Stomach (tissue), 9 donors: ENCODE data around the gene ODC1. TPM values are rescaled to one million over a fixed set of nuclear protein-coding genes. Genes with fewer than 3 reads are reported as not detected.

Experiments
- DNase-seq, 2 donors: peaks; one replicate each; pipeline versions ENCODE4 v3.0.0 to v3.0.0-alpha.2; 2013 to 2019
- H3K27ac ChIP-seq, 5 donors: fragments of 200-600 bp in 4 of 5; sonication (generic) in 4 of 5; one replicate each; pipeline ENCODE4 v1.5.1; 2013 to 2019; ENCODE audit warnings: mild to moderate bottlenecking in 1 of 5, moderate library complexity in 1 of 5
- H3K27me3 ChIP-seq, 3 donors: fragments of 200-600 bp; sonication (generic); one replicate each; pipeline ENCODE4 v1.5.1; 2017 to 2019; ENCODE audit warnings: mixed run types in 1 of 3
- H3K36me3 ChIP-seq, 4 donors: fragments of 200-600 bp; sonication (generic); 1 replicate in 3 of 4; 2 replicates in 1 of 4; pipeline ENCODE4 v1.5.1; 2016 to 2019
- H3K4me1 ChIP-seq, 4 donors: fragments of 200-600 bp; sonication (generic); one replicate each; pipeline ENCODE4 v1.5.1; 2016 to 2019
- H3K4me3 ChIP-seq, 4 donors: fragments of 200-600 bp; sonication (generic) in 3 of 4; one replicate each; pipeline ENCODE4 v1.5.1; 2016 to 2019; ENCODE audit warnings: mild to moderate bottlenecking in 1 of 4
- H3K9me3 ChIP-seq, 4 donors: fragments of 200-600 bp; sonication (generic); one replicate each; pipeline ENCODE4 v1.5.1; 2016 to 2019
- CTCF ChIP-seq, 7 experiments: fragments of 450-650 bp in 4 of 7; fragments of 200-600 bp in 3 of 7; sonication (generic) in 3 of 7; IDR thresholded peaks; one replicate each; pipeline ENCODE4 v1.5.1; 2016 to 2019; ENCODE audit warnings: antibody characterized with exemption in 7 of 7, control low read depth in 2 of 7, mild to moderate bottlenecking in 1 of 7
- EP300 ChIP-seq: sonication (generic); formaldehyde crosslinking; IDR thresholded peaks from one replicate; pipeline ENCODE4 v1.6.1; 2017; ENCODE audit warnings: antibody characterized with exemption
- POLR2A ChIP-seq, 4 donors: fragments of 450-650 bp; IDR thresholded peaks; one replicate each; pipeline ENCODE4 v1.6.1; 2016; ENCODE audit warnings: antibody characterized with exemption in 4 of 4, control low read depth in 2 of 4, mild to moderate bottlenecking in 1 of 4, moderate library complexity in 1 of 4
- POLR2AphosphoS5 ChIP-seq, 3 donors: sonication (generic); formaldehyde crosslinking; IDR thresholded peaks; one replicate each; pipeline ENCODE4 v1.6.1; 2016; ENCODE audit warnings: antibody characterized with exemption in 3 of 3
- WGBS, 5 donors: extraction: QIAGEN DNeasy Blood & Tissue Kit in 3 of 5; methylation state at CpG; one replicate each; pipeline versions ENCODE4 v1.1.5 to v1.1.7; 2013 to 2018; 5-methylcytosine and 5-hydroxymethylcytosine counted together
- intact Hi-C: fragments of 100-400 bp; cut with DNase I; formaldehyde crosslinking; loops from one replicate; pipeline ENCODE4 v1.15.1; 2023; ENCODE audit warnings: low total_unique reads
- polyA plus RNA-seq, 3 donors: library from polyadenylated mRNA; stranded (reverse); fragments of 200-250 nt; gene quantifications; one replicate each; pipeline ENCODE4 v1.2.3, GENCODE V29; 2013
- total RNA-seq, 5 donors: library from RNA; depleted of rRNA; stranded (reverse); fragments of >200 nt; gene quantifications; one replicate each; pipeline versions ENCODE4 v1.1.0 to v1.2.3, GENCODE V29; 2014 to 2016
- donor health status: healthy with polysubstance abuse.
- donor health status: Bipolar disorder and iron deficiency.
- donor health status: healthy.

The ODC1 gene
- total and polyA plus RNA-seq, 8 donors, result 32.2 to 148 (median 49.8) TPM

DNA sequence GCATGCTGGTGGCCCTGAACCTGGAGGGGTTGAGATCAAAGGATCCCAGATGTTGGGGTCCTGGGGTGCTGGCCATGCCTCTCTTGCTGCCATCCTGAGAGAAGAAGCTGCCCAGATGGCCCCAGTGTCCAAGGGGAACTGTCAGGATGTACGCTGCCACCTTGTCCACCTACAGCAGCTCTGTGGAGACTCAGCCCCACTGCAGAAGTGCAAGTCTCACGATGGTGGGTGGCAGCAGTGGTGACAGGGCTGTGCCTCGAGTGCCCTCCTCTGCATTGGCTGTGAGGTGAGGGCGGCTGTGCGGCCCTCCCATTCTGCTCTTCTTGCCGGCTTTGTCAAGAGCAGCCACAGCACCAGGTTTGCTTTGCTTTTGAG lies 24.7 kb downstream of the ODC1 start:
- no peak overlapping the region for H3K4me3 ChIP-seq
- H3K27ac ChIP-seq, result no peak overlapping the region
- WGBS, 5 donors, result 77 to 96% (median 86%) methylated on average over 4 to 6 of the region's 6 CpGs
- intact Hi-C loops, result loop anchor here (10.0 kb wide), 1 partner anchor 279 kb away; no protein-coding TSS in a partner anchor
- H3K36me3 ChIP-seq, result peaks cover 47 to 91% (median 89%) of the 10 kb centered on the region in 4 donors
- no peaks in the 10 kb centered on the region for H3K9me3 ChIP-seq
- no peak for TF ChIP-seq CTCF (IDR thresholded peaks at IDR 0.05)
- no peak for TF ChIP-seq POLR2AphosphoS5 (IDR thresholded peaks at IDR 0.05)
- no peak for TF ChIP-seq EP300
- TF ChIP-seq POLR2A (IDR thresholded peaks at IDR 0.05), result no peak
- no peaks in the 10 kb centered on the region for H3K27me3 ChIP-seq
- DNase-seq, result no peak
- peaks cover 0 to 2% (median 0%) of the 10 kb centered on the region in 4 donors for H3K4me1 ChIP-seq

DNA sequence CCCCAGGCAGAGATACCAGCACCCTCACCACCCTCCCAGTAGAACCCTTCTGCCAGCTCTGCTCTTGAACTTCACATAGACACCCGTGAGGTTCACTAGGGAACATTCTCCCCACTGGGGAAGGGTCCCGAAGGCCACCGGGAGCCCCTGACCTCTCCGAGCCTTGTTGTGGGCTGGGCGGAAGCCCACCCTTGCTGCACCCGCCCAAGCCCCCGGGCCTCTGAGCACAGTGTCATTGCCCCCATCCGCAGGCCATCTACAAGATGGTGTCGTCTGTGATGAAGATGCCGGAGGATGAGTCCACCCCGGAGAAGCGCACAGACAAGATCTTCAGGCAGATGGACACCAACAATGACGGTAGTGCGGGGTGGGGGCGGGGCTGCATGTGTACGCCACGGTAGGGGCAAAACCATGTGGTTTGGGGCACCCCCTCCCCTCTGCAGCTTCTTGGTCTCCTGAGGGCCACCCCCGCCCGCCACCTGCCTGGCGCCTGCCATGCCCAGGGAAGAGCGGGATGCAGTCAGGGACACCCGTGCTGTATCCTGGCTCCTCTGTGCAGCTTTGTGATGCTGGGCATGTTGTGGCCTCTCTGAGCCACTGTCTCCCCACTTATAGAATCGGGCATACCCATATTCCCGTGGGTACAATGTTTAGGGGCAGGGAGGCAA lies 25.3 kb downstream of the ODC1 start:
- Histone ChIP-seq H3K4me3 (no peak overlapping the region), H3K4me1 (no peaks in the 10 kb centered on the region), H3K27ac (no peak overlapping the region), H3K27me3 (no peaks in the 10 kb centered on the region), H3K9me3 (no peaks in the 10 kb centered on the region), H3K36me3 (peaks cover 47 to 86% (median 84%) of the 10 kb centered on the region in 4 donors)
- TF ChIP-seq POLR2AphosphoS5 (IDR thresholded peaks at IDR 0.05) (no peak), POLR2A (IDR thresholded peaks at IDR 0.05) (no peak), CTCF (IDR thresholded peaks at IDR 0.05) (no peak), EP300 (no peak)
- intact Hi-C loops, result loop anchor here (10.0 kb wide), 1 partner anchor 278 kb away; no protein-coding TSS in a partner anchor
- 92 to 95% (median 94%) methylated on average over 15 to 24 of the region's 24 CpGs for WGBS, 5 donors
- DNase-seq, result no peak

DNA sequence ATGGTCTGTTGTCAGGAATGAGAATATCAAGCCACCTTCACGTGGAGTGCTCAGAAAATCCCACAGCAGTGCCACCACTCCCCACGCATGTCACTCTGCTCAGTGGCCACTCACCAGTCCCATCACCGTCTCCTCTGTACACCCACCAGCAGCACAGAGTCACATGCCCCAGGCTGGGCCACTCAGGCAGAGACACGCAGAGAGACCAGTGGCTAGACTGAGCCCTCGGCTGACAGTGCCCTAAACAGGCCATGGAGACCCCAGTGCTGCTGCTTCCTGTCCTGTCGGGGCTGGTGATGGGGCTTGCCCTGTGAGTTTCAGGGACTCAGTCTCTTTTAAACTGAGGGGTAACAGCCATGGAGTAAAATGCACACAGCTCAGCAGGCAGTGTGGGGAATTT lies 25.9 kb downstream of the ODC1 start:
- Histone ChIP-seq H3K4me3 (no peak overlapping the region), H3K36me3 (peaks cover 45 to 80% (median 78%) of the 10 kb centered on the region in 4 donors), H3K27me3 (no peaks in the 10 kb centered on the region), H3K9me3 (no peaks in the 10 kb centered on the region), H3K27ac (no peak overlapping the region), H3K4me1 (peaks cover 0 to 4% (median 2%) of the 10 kb centered on the region in 4 donors)
- no peak for TF ChIP-seq EP300
- TF ChIP-seq CTCF (IDR thresholded peaks at IDR 0.05), result no peak
- no peak for TF ChIP-seq POLR2A (IDR thresholded peaks at IDR 0.05)
- TF ChIP-seq POLR2AphosphoS5 (IDR thresholded peaks at IDR 0.05), result no peak
- WGBS, 5 donors, result 73 to 97% (median 96%) methylated on average over 6 of the region's 6 CpGs
- intact Hi-C loops, result loop anchor here (10.0 kb wide), 1 partner anchor 277 kb away; no protein-coding TSS in a partner anchor
- DNase-seq, result no peak

DNA sequence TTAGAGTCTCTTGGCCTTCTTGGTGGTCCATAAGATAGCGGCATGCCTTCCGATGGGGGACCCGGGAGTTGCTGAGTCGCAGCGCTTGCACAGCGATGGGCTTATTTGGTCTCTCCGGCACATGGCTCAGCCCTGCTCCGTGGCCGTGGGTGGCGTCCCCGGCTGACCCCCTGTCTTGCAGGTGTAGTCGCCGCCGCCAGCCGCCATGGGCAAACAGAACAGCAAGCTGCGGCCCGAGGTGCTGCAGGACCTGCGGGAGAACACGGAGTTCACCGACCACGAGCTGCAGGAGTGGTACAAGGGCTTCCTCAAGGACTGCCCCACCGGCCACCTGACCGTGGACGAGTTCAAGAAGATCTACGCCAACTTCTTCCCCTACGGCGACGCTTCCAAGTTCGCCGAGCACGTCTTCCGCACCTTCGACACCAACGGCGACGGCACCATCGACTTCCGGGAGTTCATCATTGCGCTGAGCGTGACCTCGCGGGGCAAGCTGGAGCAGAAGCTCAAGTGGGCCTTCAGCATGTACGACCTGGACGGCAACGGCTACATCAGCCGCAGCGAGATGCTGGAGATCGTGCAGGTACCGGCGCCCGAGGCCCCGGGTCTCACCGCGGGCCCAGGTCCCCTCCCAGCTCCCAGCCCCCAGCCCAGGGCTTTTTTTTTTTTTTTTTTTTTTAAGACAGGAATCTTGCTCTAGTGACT lies 28.4 kb downstream of the ODC1 start:
- WGBS, 5 donors, result 94 to 98% (median 96%) methylated on average over 52 to 54 of the region's 54 CpGs
- no peak for DNase-seq
- intact Hi-C loops, result loop anchor here (10.0 kb wide), 1 partner anchor 275 kb away; no protein-coding TSS in a partner anchor

More for the DNA sequence above, 28.4 kb downstream of the ODC1 start:
- Histone ChIP-seq H3K4me1 (peaks cover 5 to 17% (median 12%) of the 10 kb centered on the region in 4 donors), H3K27me3 (no peaks in the 10 kb centered on the region), H3K4me3 (no peak overlapping the region), H3K36me3 (peaks cover 26 to 55% (median 53%) of the 10 kb centered on the region in 4 donors), H3K27ac (no peak overlapping the region), H3K9me3 (no peaks in the 10 kb centered on the region)
- TF ChIP-seq CTCF (IDR thresholded peaks at IDR 0.05) (no peak), EP300 (no peak), POLR2AphosphoS5 (IDR thresholded peaks at IDR 0.05) (no peak), POLR2A (IDR thresholded peaks at IDR 0.05) (no peak)
